Amygdala (tissue), 56 donors: Measurements from ENCODE around the gene ZNF41.
"Not testable (repeated sequence)": the region's sequence is repeated elsewhere in the genome, so short reads cannot be mapped to it uniquely, and the experiment has no call there.

ENCODE experiments used
- DNase-seq, 56 donors: peaks; one replicate each; lab custom pipeline; 2025; lab: John Stamatoyannopoulos, UW

Gene ZNF41

DNA sequence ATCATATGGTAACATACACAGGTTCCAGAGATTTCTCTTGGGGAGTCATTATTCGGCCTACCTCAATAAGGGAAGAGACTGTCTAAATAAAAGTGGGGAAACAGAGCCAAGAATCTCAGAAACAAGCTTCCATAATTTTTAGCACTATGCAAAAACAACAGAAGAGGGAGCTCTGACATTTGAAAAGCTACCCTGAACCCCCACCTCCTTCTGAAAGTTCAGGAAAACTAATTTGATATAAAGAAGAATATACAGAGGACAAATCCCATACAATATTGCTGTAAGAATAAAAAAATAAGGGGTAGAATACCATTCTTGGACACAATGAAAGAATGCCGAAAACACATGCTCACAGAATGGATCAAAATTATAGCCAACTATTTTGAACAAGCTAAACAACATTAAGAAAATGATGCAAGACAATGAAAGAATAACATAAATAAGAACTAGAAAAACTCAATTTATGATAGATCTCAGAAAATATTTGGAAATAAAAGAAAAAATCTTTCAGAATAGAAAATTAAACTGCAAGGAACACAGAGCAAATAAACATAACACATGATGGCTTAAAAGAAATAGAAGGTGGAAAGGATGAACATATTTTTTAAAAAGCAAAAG, 14.4 kb upstream of the ZNF41 start:
- no peak for DNase-seq

DNA sequence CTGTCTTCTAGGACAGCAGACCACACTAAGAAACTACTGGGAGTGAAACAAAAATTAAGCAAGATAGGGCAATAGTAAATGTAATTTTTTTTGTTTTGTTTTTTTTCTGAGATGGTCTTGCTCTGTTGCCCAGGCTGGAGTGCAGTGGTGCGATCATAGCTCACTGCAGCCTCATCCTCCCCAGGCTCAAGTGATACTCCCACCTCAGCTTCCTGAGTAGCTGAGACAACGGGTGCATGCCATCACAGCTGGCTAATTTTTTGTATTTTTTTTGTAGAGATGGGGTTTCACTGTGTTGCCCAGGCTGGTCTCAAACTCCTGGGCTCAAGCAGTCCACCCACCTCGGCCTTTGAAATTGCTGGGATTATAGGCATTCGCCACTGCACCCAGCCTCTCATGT, 9.1 kb upstream of the ZNF41 start:
- not testable (repeated sequence) for DNase-seq

DNA sequence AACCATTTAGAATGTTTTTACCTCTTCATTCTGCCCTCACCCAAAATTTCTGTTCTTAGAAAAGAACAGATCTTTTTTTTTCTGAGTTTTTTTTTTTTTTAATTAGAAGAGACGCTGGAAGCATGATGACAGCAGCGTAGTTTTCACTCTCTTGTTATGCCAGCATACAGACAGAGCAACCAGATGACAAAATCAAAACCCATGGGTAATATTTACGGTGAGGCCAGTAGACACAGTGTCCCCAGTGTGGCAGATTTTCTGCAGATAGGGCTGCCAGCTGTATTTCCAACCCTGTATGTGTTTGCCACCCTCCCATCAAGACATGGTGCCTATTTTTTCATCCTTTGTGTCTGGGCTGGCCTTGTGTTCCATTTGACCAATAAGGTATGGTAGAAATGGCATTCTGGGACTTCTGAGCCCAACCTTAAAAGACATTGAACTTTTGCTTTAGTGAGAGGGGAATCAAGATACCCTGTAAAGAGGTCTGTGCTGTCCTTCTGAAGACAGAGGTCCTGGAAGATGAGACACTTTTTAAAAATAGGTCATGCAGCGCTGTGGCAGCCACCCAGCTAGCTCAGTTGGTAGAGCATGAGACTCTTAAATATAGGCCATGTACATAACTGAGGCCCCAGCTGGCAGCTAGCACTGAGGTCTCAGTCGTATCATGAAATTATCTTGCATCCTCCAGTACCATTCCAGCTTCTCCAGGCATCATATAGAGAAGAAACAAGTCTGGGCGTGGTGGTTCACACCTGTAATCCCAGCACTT, 6.7 kb upstream of the ZNF41 start:
- no peak for DNase-seq

DNA sequence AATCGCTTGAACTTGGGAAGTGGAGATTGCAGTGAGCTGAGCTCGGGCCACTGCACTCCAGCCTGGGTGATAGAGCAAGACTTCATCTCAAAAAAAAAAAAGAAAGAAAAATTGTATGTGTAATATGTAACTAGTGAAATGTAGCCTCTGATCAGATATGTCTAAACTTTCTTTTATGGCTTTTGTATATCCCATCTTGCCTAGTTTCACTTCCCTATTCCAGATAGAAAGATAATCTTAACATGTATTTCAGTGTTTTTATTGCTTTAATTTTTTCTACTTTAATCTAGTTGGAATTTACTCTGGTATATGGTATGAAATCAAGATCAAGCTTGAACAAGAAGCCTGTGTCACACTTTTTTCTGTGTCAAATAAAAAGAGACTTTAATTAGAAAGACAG, 1.9 kb upstream of the ZNF41 start:
- no peak for DNase-seq

DNA sequence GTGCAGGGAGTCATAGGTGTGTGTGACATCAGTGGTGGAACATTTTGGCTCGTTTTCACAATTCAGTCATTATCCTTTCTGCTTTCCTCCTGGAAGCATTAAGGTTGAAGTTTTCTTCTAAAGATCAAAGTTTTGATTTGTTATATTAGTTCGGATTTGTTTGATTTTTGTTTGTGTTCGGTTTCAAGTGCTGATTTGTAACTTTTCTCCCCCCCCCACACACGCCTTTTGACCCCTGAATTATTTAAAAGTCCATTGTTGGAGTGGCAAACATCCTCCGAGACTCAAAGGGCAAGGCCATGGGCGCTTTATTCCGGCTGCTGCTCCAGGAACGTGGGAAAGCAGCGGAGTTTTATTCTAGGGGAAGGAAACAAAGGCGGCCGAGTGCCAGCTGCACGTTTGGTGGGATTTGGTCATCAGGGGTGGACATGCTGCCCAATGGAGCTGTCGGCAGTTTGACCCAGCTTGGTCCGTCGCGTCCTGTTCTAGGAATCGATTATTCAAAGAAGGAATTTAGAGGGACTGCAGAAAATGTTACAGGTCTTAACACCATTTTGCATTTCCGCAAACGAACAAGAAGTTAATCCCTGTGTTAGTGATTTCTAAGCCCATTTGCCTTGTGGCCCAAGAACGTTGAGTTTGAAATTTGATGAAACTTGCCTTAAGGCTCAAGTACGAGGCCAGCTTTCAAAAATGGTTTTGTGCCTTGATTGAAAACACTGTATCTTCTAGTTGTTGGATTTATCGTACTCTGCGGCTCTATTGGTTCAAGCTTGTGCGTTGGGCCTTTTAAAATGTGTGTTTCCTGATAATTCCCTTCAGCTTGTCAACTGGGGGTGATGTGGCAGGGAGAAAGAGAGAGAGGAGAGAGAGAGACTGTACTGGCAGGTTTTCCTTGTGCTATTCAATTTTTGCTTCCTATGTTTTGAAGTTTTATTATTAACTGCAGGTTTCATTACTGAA, 565 bp upstream of the ZNF41 start:
- peak in 16 of 56 donors; percentile 0 to 26 (median 3) for DNase-seq

DNA sequence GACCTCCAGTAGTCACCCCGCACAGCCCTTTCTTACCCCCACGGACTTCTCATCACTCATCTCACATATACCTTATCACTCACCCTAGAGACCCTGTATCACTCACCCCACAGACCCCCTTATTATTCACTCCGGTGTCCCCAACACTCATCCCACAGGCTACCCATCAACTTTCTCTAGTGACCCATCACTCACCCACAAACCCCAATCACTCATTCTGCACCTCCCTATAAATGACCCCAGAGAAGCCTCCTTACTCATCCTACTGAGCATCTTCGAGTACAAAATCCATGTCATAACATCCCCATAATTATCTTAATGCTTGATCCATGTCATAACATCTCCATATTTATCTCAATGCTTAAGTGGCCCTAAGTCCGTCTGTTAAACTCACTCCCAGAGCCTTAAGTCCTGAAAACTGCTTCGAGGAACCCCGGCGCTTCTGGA, 934 bp downstream of the ZNF41 start:
- DNase-seq: no peak

DNA sequence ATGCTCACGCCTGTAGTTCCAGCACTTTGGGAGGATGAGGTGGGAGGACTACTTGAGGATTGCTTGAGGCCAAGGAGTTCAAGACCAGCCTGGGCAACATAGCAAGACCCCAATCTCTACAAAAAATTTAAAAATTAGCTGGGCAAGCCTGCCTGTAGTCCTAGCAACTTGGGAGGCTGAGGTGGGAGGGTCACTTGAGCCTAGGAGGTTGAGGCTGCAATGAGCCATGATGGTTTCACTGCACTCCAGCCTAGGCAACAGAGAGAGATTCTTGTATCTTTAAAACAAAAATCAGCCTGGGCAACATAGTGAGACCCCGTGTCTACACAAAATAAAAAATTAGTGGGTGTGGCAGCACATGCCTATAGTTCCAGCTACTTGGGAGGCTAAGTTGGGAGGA, 1.9 kb downstream of the ZNF41 start:
- DNase-seq: no peak

DNA sequence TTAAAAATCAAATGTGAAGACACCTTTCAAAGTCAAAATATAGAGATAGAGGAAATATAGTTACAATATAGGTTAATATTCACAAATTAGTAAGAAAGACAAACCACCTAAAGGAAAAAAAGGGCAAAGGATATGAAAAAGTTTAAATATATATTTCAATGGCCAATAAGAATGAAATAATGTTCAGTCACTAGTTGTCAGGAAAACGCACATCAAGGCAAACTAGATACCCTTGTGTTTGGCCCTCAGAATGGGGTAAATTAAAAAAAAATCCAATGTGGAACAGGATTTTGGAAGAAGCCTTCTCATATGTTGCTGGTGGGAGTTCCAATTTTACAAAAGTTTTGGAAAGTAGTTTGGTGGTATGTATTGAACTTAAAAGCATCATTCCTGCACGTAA, 2.4 kb downstream of the ZNF41 start:
- DNase-seq: no peak

DNA sequence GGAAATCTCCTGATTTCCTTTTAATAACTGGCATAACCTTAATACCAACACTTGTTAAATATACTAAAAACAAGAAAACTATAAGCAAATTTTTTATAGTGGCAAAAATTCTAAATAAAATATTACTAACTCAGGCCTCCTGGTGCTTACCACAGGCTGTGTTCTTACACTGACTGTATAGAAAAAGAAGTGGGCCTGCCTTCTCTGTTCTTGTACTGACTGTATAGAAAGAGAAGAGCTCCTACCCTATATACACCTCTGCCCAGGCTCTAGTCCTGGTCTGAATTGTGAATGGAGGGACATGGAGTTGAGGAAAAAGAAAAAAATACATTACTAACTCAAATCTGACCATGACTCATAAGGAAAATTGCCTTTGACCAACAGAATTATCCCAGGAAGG, 7.5 kb downstream of the ZNF41 start:
- no peak for DNase-seq

DNA sequence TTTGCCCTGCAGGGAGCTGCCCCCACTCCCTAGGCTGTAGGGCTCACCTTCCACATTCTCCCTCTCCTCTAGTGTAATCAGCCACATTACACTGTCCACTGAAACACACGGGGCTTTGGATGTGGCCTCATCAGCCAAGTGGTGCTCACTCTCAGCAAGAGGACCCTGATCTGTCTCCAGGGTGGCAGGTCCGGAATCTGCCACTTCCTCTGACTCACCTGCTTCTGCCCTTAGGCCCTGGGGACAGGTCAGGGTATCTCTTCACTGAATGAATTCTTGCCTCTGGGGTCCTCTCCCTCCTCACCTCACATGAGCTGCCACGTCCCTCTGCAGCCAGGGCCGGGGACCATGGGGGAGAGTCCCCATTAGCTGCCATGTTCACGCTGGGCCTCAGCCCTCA, 15.9 kb downstream of the ZNF41 start:
- DNase-seq: no peak

DNA sequence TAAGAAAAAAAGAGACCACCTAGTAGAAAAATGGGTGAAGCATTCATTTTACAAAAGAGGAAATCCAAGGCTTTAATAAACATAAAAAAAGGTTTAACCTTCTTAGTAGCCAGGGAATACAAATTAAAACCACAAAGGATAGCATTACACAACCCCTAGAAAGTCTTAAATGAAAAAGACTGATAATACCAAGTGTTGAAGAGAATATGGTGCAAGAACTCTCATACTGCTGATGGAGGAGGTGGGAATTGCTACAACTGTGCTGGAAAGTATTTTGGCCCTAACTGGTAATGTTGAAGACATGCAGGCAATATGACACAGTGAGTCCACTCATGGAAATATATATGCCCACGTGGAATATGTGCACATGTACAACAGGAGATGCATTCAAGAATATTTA, 22.5 kb downstream of the ZNF41 start:
- DNase-seq: no peak

DNA sequence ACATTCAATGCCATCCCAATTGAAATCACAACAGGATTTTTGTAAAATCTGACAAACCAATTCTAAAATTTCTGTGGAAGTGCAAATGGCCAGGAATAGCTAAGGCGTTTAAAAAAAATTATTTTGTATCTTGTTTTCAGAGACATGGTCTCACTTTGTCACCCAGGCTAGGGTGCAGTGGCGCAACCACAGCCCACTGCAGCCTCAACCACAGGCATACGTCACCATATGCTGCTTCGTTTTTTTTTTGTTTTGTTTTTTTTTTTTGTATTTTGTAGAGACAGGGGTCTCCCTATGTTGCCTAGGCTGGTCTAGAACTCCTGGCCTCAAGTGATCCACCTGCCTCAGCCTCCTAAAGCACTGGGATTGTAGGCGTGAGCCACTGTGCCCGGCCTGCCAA, 24.5 kb downstream of the ZNF41 start:
- DNase-seq: no peak

DNA sequence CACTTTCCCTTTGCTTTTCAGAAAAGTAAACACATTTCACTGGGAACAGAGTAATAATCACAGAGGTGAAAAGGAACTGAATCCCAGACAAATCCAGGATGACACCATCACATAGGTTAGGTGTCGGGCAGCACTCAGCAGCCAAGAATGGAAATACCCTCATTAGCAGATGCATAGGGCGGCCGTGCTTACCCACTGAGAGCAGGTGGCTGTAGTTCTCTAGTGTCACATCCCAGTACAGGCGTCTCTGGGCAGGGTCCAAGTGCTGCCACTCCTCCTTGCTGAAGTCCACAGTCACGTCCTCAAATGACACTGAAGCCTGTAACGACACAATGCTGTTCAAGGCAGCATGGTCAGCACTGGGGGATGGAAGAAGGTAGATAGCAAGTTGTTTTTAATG, 26.9 kb downstream of the ZNF41 start:
- DNase-seq: no peak

DNA sequence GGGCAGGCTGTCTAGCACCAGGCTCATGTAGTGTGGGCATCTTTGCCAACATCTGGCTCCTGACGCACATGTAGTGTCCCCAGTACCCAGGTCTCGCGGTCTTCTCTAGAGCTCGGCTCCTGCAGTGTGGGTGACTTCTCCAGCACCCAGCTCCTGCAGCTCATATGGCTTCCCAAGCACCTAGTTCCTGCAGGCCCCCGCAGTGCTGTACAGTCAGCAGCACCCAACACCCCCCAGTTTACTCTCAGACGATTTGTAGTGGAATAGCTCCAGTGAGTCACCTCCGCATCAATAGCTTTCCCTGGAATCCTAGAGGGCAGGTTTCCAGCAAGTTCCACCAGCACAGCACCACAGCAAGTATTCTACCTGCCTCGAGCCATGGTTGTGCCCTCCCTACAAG, 30.9 kb downstream of the ZNF41 start:
- DNase-seq: peak in 14 of 56 donors; percentile 0 to 18 (median 0)

DNA sequence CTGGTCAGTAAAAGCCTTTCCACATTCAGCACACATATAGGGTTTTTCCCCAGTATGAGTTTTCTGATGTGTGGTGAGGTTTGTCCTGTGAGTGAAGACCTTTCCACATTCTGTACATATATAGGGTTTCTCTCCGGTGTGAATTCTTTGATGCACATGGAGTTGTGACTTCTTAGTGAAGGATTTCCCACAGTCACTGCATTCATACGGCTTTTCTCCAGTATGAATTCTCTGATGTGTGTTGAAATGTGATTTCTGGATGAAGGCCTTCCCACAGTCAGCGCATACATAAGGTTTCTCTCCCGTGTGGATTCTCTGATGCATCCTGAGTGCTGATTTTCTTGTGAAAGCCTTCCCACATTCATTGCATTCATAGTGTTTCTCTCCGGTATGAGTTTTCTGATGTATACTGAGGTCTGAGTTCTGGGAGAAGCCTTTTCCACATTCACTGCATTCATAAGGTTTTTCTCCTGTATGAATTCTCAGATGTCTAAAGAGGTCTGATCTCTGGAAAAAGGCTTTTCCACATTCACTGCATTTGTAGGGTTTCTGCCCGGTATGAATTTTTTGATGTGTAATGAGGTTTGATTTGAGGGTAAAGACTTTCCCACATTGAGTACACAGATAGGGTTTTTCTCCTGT, 34.7 kb downstream of the ZNF41 start:
- no peak for DNase-seq

DNA sequence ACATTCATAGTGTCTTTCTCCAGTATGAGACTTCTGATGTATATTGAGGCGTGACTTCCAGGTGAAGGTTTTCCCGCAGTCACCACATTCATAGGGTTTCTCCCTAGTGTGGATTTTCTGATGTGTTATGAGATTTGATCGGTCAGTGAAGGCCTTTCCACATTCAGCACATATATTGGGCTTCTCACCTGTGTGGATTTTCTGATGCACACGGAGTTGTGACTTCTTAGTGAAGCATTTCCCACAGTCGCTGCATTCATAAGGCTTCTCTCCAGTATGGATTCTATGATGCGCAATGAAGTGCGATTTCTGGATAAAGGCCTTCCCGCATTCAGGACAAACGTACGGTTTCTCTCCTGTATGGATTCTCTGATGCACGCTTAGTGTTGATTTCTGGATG, 35.4 kb downstream of the ZNF41 start:
- no peak for DNase-seq

DNA sequence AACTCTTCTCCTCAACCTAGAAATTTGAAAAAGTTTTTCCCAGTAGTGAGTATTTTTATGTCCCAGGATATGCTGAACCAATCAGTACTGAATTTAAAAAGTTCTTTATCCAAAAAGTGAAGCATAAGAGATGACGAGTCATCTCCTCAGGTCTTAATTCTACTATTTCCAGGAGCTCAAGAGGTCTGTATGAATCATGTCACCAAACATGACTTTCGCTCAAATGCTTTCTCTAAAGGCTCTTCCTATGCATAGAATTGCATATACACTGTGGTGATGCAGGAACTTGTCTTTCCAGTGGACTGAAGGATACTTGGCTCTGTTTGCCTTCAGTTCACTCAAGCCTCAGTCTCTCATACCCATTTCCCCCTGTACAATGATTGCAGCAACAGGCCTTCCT, 36.1 kb downstream of the ZNF41 start:
- no peak for DNase-seq

DNA sequence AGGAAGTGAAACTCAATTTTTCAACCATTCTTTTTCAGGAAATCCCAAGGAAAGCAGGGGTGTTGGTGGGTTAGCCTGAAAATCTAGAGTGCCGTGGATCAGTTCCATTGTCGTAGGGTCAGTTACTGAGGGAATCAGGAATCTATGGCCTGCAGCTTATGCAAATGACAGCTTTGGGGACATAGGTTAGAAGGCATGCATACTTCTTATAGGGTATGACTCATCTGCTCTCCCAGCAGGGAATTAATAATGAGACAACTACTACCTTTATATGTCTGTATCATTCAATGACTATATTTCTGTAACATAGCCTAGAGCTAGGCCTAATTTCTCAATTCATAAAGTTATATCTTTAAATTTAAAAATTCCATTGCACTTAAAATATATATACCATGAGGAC, 36.6 kb downstream of the ZNF41 start:
- DNase-seq: no peak

DNA sequence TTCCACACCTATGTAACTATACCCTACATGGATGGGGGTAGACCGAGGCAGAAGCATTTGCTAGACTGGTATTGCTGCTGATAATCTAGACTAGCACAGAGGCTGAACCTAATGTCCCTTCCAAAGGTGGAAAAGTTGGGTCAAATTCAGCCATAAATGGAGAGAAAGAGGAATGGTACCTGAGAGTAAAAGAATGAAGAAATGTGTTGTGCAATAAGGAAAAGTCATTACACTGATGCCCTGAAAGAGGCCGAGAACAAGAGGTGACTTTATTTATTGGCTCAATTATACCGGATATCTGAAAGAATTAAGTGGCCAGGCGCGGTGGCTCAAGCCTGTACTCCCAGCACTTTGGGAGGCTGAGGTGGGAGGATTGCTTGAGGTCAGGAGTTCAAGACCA, 52.1 kb downstream of the ZNF41 start:
- no peak for DNase-seq

DNA sequence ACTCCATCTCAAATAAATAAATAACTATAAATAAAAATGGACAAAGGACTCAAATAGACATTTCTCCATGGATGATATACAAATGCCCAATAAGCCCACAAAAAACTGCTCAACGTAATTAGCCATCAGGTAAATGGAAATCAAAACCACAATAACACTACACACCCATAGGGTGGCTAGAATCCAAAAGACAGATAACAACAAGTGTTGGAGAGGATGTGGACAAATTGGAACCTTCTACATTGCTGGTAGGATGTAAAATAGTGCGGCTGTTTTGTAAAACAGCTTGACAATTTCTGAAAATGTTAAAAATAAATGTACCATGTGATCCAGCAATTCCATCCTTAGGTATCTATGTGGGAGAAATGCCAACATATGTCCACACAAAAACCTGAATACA, 60.6 kb downstream of the ZNF41 start:
- no peak for DNase-seq

DNA sequence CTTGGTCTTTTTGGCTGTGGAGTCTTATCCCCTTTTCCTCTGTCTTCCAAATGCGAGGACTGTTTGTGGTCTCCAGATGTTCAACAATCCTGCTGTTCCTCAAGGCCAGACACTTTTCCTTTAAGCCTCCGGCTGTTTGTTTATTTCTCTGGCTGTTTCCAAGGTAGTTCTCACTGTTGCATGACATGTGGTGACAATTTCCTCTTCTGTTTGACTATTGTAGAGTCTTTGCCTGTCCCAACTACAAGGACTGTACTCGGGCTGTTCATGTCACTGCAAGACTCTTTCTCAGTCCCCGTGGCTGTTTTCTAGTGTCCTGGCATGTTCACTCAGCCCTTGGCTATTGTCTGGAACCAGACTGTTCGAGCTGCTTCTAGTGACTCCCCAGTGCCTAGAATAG, 62.1 kb downstream of the ZNF41 start:
- no peak for DNase-seq
